Measurements from ENCODE around the gene MPC1.
"Not testable (repeated sequence)": the region's sequence is repeated elsewhere in the genome, so short reads cannot be mapped to it uniquely, and the experiment has no call there.

Gene MPC1

DNA sequence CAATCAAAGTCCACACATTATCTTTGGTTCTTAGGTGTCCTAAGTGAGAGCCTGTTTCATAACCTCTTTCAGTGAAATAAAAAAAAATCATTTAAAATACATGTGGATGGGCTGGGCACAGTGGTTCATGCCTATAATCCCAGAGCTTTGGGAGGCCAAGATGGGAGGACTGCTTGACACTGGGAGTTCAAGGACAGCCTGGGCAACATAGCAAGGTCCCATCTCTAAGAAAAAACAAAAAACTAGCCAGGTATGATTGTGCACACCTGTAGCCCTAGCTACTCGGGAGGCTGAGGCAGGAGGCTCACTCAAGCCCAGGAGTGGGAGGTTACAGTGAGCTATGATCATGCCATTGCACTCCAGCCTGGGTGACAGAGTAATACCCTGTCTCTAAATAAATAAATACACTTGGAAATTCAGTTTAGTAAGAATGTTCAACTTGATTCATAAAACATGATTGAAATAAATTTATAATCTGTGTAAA, 3.6 kb downstream of the MPC1 start:
- DNase-seq = no peak

GRCh38 chr6:166377721-166378120, 5.0 kb downstream of the MPC1 start:
- no peak for DNase-seq

DNA sequence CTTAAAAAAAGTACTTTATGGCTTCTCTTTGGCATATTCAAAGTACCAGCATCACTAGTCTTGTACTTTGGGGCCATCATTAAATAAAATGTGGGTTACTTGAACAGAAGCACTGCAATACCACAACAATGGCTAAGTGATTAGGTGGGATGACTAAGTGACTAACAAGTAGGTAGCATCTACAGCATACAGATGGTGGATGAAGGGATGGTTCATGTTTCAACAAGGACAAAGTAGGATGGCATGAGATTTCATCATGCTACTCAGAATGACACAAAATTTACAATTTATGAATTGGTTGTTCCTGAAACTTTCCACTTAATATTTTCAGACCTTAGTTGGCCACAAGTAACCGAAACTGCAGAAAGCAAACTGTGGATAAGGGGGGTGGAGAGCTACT, 7.7 kb downstream of the MPC1 start:
- no peak for DNase-seq

- DNase-seq = no peak
Observed at GRCh38 chr6:166370489-166370888, 12.3 kb downstream of the MPC1 start.

- DNase-seq = no peak
Observed at GRCh38 chr6:166369782-166370181, 13.0 kb downstream of the MPC1 start.

DNA sequence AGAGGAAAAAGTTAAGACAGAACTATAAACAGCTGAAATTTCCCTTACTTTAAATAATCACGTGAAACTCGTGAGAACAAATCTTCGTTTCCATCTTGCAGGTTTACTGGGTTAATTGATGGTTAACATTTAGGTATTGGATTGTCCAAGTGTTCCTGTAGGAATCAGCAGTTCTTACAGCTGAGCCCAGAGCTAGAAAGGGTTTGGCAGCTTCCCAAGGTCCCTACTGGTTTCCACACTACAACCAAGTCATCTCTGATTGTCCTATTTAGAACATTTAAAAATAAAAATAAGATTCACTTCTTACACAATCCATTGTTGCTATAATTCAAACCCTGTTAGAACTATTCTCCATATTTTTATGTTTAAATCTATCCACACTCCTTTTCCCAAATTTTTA, 15.8 kb downstream of the MPC1 start:
- DNase-seq = no peak

- DNase-seq = no peak
Observed at GRCh38 chr6:166365806-166366205, 16.9 kb downstream of the MPC1 start.

DNA sequence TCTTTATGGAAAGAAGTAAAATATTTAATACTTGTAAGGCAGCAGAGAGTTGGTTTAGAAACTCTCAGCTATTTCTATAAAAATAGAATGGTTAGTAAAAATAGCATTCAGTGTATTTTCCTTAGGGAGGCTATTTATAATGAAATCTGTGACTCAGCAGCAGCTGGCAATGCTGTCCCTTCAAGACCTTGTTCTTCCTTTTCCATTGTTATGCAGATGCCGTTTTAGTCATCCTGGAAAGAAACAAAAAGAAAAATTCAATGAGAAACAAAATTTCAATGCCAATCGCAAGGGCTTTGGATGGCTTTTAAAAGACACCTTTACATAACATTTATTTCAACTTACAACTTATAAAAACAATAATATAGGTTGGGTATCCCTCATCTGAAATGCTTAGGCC, 17.5 kb downstream of the MPC1 start:
- DNase-seq = no peak

GRCh38 chr6:166364456-166364855, 18.3 kb downstream of the MPC1 start:
- DNase-seq = no peak

DNA sequence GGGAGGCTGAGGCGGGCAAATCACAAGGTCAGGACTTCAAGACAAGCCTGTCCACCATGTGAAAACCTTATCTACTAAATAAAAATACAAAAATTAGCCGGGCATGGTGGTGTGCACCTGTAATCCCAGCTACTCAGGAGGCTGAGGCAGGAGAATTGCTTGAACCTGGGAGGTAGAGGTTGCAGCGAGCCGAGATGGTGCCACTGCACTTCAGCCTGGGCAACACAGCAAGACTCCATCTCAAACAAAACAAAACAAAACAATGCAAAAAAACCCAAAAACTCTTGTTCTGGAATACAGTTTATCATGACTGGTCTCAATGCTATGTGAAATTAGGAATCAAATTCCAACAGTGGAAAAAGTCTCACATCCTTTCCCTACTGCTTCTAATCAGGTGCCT, 20.3 kb downstream of the MPC1 start:
- not testable (repeated sequence) for DNase-seq

DNA sequence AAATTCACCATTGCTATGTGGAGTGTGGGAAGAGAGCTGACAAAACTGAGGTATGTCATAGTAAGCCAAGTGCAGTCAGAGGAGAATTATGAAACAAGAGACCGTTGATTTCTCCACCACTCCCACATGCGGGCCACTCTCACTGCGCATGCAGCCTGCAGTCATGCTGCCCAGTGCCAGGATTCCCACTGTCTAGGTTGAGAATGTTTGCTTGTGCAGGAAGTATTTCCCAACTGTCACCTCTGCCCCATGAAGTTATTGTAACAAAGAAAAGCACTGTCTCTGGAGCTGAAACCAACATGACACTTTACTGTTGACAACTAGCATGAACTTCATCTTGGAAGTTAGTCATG, 21.7 kb downstream of the MPC1 start:
- DNase-seq = no peak

DNA sequence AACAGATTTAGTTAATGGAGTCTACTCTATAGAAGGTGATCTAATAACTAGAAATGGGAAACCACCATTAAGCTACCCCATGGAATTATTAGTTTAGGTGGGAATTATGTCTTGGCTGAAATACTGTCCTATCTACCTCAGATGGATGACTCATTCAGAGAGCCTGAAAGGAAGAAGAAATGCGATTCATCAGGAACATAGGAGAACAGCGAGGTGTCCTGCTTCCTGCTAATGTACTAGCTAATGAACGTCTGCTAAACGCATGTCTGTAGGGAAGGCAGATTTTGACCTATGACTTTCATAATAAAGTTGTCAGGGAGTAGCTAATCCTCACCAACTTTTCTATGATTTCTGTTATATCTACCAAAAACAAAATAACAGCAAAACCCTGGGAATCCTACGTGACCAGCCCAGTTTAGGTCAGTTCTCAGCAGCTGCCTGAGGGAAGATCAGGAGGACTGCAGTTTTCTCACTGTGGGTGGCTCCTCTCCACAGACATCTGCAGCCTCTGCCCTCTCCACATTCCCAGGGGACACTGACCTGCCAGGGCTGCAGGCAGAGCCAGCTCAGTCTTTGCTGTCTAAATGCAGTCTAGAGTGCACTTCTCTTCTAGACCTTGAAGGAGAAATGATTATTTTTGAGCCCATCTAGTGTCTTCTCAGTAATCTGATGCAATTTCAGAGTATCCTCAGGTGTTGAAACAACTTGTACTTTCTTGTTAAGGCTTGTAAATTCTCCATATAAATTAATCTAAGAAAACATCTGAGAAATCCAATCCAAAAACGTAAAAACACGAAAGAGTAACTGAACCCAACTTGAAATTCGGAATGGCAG, 22.3 kb downstream of the MPC1 start:
- no peak for DNase-seq

DNA sequence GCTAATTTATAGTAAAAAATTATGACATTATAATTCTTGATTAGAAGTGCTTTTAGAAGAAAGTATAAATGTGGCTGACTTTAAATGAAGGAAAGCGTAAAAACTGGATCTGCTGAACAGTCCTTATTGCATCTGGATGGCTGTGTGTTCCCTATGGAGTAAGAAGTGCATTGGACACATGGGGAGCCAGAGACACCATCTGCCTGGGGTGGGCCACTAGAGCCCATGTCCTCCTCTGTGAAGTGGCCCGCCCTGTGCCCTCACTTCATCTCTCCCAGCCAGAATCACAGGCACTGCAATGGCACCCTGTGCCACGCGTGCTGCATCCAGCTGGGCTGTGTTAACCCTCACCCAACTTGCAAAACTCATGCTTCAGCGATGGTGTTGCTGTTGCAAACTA, 27.2 kb downstream of the MPC1 start:
- DNase-seq = no peak

GRCh38 chr6:166354965-166355364, 27.8 kb downstream of the MPC1 start:
- no peak for DNase-seq

GRCh38 chr6:166354143-166354542, 28.6 kb downstream of the MPC1 start:
- DNase-seq = no peak

DNA sequence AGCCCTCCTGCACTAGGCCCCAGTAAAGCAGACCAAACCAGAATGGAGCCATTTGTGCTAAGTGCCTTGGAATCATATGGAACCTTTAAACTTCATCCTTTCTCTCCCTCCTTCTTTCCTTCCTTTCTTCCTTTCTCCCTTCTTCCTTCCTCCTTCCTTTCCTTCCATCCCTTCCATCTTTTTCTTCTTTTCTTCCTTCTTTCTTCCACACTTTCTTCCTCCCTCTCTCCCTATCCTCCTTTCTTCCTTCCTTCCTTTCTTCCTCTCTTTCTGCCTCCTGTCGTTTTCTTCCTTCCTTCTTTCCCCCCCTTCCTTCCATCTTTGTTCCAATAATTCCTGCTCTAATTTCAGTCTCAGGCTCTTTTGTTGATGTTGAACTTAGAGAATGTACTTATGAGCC, 29.2 kb downstream of the MPC1 start:
- no peak for DNase-seq

GRCh38 chr6:166352923-166353322, 29.8 kb downstream of the MPC1 start:
- no peak for DNase-seq

- DNase-seq = peak; percentile 39
Observed at GRCh38 chr6:166351715-166352285, 30.9 kb downstream of the MPC1 start.

- DNase-seq = no peak
Observed at GRCh38 chr6:166348305-166348949, 34.3 kb downstream of the MPC1 start.

GRCh38 chr6:166346965-166347364, 35.8 kb downstream of the MPC1 start:
- DNase-seq = no peak

GRCh38 chr6:166346449-166346848, 36.3 kb downstream of the MPC1 start:
- DNase-seq = no peak

- not testable (repeated sequence) for DNase-seq
Observed at GRCh38 chr6:166345672-166346071, 37.1 kb downstream of the MPC1 start.

DNA sequence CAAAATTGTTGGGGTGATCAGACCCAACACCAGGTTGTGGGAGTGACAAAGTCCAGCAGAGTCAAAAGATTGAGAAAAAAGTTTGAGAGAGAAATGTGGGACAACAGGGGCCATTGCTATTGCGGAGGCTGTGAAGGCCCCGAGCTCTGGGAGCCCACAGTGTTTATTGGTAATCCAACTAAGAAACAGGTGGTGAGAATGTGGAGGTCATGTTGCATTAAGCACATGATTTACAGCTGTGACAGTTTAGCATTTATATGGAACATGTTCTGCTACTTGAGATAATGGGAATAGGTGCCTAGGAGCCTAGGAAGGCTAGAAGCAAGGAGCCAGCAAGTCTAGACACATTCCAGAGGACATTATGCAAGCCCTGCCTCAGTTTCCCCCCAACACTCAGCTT, 37.8 kb downstream of the MPC1 start:
- not testable (repeated sequence) for DNase-seq

- DNase-seq = no peak
Observed at GRCh38 chr6:166344240-166344639, 38.5 kb downstream of the MPC1 start.

Data from NCI-H1048 (cell line).